Measurements from ENCODE around the gene GAS2.

DNA sequence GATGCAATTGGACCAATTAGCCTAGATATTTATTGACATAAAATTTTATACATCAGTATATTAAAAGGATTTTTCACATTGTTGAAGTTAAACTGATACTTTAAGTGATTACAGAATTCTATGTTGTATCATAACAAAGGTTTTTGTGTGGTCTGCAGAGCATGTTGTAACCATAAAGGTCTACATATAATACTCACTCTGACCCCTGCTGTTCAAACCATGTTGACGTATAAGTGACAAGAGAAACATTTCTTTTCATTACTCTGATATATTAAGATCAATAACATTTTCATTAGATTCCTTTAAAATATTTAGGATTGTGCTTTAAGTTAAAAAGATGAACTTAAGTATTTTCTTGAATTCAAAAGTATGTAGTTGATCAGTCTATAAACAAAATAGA lies 63.9 kb downstream of the GAS2 start:
- TF ChIP-seq, protein P1, sequence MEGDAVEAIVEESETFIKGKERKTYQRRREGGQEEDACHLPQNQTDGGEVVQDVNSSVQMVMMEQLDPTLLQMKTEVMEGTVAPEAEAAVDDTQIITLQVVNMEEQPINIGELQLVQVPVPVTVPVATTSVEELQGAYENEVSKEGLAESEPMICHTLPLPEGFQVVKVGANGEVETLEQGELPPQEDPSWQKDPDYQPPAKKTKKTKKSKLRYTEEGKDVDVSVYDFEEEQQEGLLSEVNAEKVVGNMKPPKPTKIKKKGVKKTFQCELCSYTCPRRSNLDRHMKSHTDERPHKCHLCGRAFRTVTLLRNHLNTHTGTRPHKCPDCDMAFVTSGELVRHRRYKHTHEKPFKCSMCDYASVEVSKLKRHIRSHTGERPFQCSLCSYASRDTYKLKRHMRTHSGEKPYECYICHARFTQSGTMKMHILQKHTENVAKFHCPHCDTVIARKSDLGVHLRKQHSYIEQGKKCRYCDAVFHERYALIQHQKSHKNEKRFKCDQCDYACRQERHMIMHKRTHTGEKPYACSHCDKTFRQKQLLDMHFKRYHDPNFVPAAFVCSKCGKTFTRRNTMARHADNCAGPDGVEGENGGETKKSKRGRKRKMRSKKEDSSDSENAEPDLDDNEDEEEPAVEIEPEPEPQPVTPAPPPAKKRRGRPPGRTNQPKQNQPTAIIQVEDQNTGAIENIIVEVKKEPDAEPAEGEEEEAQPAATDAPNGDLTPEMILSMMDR (conservative IDR thresholded peaks at IDR 0.05; ENCODE audit: low read depth, low read length), result no peak
- no peak for TF ChIP-seq SMC3 (IDR thresholded peaks at IDR 0.05; ENCODE audit: low read depth, low read length)
- TF ChIP-seq MAZ (IDR thresholded peaks at IDR 0.05; ENCODE audit: borderline replicate concordance, low read depth, low read length), result no peak
- no peak for TF ChIP-seq RCOR1 (IDR thresholded peaks at IDR 0.05; ENCODE audit: insufficient replicate concordance, low read length)
- no peak for TF ChIP-seq RAD21 (IDR thresholded peaks at IDR 0.05; ENCODE audit: low read length)
- TF ChIP-seq ELK1 (IDR thresholded peaks at IDR 0.05; ENCODE audit: borderline replicate concordance, low read depth, low read length), result no peak
- TF ChIP-seq CEBPB (IDR thresholded peaks at IDR 0.05; ENCODE audit: low read depth, low read length), result no peak
- no peak for TF ChIP-seq POLR2A (IDR thresholded peaks at IDR 0.05; ENCODE audit: low read depth, low read length)
- TF ChIP-seq MAFK (IDR thresholded peaks at IDR 0.05; ENCODE audit: low read depth, low read length), result no peak
- TF ChIP-seq BHLHE40 (IDR thresholded peaks at IDR 0.05; ENCODE audit: low read depth, low read length), result no peak
- TF ChIP-seq, protein P2, sequence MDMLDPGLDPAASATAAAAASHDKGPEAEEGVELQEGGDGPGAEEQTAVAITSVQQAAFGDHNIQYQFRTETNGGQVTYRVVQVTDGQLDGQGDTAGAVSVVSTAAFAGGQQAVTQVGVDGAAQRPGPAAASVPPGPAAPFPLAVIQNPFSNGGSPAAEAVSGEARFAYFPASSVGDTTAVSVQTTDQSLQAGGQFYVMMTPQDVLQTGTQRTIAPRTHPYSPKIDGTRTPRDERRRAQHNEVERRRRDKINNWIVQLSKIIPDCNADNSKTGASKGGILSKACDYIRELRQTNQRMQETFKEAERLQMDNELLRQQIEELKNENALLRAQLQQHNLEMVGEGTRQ (IDR thresholded peaks at IDR 0.05; ENCODE audit: low read depth, low read length), result no peak
- TF ChIP-seq MXI1 (IDR thresholded peaks at IDR 0.05; ENCODE audit: borderline replicate concordance, low read depth, low read length), result no peak
- no peak for TF ChIP-seq FOS (IDR thresholded peaks at IDR 0.05; ENCODE audit: low read depth, low read length)
- no peak for TF ChIP-seq CHD1 (IDR thresholded peaks at IDR 0.05; ENCODE audit: low read depth, low read length)

Data from IMR-90 (cell line).